CD4-positive, alpha-beta T cell treated with Interleukin-17A for 4 hours (primary cell): ENCODE results near the gene FGF1.
A peak's percentile ranks its signal among the peaks of the same experiment; 100 is the strongest.
"Not testable (repeated sequence)": the region's sequence is repeated elsewhere in the genome, so short reads cannot be mapped to it uniquely, and the experiment has no call there.

Source experiments
- DNase-seq: peaks from one replicate; pipeline ENCODE4 v3.0.0-alpha.2; 2020; ENCODE audit warnings: mixed read lengths

Gene FGF1

DNA sequence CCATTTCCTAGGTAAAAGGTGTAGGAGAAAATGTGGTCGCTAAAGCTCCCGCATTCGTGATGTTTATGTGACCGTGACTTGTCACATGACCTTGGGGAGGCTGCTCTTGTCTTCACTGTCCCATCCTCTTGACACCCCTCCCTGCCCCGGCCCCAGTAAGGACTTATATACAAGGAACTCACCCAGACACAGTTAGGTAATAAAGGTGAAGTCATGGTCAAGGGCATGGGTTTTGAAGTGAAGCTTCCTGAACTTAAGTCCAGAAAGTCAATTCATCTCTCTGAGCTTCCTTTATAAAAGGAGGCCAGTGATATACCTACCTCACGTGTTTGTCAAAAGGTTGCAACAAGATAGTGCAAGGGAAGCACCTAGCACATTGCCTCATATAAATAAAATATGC, 17.6 kb downstream of the FGF1 start:
- no peak for DNase-seq

- no peak for DNase-seq
Observed at GRCh38 chr5:142667831-142668230, 18.1 kb downstream of the FGF1 start.

DNA sequence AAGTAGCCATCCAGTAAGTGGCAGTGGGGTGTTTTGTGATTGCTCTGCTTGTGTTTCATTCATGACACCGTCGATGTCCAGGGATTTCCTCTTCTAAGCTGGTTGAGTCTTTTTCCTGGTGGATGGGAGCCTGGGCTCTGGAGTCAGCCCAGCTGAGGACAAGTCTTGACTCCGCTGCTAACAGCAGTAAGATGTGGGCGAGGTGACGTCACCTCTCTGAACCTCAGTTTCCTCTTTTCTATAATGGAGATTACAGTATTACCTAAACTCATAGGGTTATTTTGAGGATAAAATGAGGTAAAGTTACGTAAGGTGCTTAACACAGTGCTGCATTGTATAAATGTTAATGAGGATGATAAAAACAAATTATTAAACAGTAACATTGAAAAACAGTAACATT, 21.3 kb downstream of the FGF1 start:
- no peak for DNase-seq

DNA sequence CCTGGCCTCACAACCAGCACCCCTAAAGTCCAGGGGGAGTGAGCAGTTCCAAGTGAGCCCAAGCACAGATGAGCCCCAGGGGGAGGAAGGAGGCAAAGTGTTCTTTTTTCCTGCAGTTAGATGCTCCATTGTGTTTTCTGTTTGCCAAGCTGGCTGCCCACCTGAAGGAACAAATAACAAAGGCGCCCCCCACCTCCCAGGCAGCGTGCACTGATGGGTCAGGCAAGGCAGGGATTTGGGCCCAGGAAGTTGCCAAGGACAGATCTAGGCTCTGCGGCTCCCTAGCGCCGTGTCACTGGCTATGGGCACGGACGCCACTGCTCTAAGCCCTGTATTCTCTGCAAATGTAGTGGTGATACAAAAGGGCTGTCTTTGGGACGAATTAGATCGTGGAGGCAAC, 21.8 kb downstream of the FGF1 start:
- DNase-seq: no peak

DNA sequence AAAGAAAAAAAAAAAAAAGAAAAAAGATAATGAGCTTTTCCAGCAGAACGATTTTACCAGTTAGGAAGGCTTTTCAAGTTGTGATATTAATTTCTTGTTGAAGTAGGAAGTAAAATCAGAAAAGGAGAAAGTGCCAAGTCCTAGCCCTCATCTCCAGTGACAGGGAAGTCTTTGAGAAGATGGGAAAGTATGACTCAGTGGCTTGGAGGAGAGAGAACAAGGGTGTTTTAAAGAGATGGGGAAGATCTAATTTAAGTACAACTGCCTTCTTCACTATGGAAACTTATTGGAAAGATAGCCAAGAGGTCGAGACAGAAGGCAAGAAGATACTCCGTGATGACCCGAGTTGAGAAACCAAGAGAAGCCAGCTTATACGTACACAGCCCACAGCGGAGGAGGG, 22.6 kb downstream of the FGF1 start:
- DNase-seq: no peak

GRCh38 chr5:142661957-142662356, 23.9 kb downstream of the FGF1 start:
- no peak for DNase-seq

DNA sequence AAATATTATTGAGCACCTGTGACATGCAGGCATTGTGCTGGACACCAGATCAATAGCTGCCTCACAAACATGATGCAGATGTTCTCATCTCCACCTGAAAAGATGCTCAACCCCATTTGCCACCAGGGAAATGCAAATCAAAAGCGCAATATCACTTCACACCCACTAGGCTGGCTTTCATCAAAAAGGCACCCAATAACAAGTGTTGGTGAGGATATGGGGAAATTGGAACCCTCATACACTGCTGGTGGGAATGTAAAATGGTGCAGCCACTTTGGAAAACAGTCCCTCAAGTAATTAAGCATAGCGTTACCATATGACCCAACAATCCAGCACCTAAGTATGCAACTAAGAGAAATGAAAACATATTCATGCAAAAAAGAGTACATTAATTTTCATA, 24.7 kb downstream of the FGF1 start:
- no peak for DNase-seq

GRCh38 chr5:142660731-142661130, 25.2 kb downstream of the FGF1 start:
- DNase-seq: no peak

DNA sequence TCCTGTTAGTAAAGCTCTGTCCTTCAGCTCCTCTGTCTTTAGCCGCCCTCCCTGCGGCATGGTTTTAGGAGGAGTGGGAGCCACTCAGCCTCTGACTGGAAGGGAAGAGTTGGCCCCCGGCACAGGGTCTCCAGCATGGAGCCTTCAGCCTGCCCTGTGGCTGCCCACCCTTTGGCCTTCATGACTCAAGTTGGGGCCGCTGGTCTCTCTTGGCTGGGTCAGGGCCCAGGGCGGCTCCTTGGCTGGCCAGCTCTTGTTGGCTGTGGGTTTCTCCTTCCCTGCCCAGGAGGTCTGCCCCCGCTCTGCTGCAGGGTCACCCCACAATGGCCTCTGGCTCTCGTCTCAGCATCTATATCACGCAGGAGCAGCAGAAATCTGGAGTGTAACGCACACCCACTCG, 25.7 kb downstream of the FGF1 start:
- no peak for DNase-seq

DNA sequence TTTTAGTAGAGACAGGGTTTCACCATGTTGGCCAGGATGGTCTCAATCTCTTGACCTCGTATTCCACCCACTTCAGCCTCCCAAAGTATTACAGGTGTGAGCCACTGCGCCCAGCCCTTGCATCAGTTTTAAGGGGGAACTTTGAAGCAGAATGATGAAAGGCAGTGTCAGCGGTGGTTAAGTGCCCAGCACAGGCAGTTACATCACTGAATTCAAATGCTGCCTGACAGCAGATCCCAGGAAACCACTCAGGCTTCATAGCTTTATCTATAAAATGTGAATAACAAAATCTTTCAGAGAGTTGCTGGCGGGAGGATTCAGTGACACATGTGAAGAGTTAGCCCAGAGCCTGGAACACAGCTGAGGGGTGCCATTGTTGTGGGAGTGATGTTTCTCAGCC, 26.5 kb downstream of the FGF1 start:
- no peak for DNase-seq

GRCh38 chr5:142658278-142658677, 27.6 kb downstream of the FGF1 start:
- no peak for DNase-seq

DNA sequence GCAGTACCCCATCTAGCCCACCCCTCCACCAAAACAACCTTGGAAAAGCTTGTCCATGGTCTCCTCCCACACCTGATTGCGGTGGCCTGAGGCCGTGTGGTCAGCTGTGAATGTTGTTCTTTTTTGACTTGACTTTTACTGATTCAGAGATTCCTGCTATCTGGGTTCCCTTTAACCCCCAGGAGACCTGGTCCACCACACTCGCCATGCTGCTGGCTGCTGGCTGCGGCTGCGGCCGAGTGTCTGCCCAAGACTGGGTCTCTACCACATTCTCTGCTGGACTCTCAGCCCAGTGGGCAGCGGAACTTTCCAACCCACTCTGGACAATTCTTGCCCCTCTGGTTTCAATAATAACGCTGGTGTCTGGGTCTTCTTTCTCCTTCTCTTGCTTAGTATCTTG, 28.4 kb downstream of the FGF1 start:
- DNase-seq: no peak

GRCh38 chr5:142655339-142656267, 30.3 kb downstream of the FGF1 start:
- DNase-seq: peak; percentile 75

DNA sequence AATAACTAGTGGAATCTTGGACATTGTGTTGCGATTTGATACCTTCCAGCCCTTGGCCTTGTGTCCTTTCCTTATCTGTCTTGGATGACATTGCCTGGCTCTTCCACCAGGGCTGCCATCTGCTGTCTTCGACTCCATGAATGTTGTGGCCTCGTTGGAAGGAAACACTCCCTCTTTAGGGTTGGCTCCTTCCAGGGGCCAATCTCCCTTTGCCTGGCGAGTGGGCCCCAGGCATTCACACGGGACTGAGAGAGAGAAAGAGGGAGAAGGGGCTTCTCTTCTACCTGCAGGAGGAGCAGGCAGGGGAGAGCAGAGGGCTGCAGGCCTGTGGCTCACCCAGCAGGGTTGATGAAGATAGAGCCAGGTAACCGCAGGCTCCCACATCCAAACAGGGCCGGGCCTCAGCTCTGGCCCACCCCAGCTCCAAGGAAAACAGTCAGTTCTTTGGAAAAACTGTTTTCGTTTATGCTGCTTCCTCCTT, 31.3 kb downstream of the FGF1 start:
- no peak for DNase-seq

GRCh38 chr5:142653321-142653720, 32.6 kb downstream of the FGF1 start:
- no peak for DNase-seq

GRCh38 chr5:142652563-142652962, 33.3 kb downstream of the FGF1 start:
- no peak for DNase-seq

GRCh38 chr5:142650881-142651280, 35.0 kb downstream of the FGF1 start:
- no peak for DNase-seq

GRCh38 chr5:142650060-142650459, 35.8 kb downstream of the FGF1 start:
- no peak for DNase-seq

- DNase-seq: not testable (repeated sequence)
Observed at GRCh38 chr5:142648108-142648507, 37.8 kb downstream of the FGF1 start.

DNA sequence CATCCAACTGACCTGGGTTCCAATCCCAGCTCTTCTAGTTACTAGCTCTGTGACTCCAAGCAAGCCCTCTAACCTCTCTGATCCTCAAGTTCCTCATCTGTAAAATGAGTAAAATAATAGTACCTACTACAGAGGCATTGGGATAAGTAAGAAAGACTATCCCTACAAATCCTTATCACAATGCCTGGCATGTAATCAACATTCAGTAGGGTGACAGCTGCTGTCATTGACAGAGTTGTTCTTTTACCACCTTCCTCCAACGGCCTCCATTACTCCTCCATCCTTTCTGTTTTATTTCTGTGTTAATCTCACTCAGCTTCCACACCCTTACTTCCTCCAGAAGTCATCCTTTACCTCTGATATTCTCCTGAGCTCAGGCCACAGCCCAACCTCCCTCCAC, 40.4 kb downstream of the FGF1 start:
- no peak for DNase-seq

DNA sequence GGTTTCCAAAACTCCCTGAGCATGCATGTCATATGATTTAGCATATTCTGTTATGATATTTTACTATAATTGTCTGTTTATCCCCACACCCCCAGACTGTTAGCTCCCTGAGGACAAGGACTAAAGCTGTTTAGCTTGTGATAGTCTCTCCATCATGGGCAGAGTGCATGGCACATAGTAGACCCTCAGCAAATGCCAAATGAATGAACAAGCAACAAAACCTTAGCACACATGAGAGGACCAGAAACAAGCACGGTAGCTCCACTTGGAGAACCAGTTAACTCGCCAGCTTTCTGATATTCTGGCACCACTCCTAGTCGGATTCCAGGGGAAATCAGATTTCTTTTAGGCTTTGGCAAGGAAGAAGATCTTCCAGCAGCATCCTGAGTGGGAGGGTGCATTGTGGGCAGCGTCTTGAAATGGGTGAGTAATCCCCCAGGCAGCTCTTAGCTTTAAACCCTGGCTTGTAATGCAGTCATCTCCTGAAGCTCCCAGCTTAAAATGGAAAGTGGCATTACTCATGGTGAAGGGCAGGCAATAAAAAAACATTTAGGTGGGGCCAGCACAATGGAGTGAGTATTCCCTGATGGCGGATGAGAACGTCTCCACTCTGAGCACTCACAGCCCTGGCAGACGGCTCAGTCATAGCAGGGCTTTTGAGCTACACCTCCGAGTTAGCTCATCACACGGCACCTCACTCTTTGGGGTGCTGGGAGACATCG, 41.1 kb downstream of the FGF1 start:
- no peak for DNase-seq

GRCh38 chr5:142644127-142644526, 41.8 kb downstream of the FGF1 start:
- no peak for DNase-seq

GRCh38 chr5:142643634-142644033, 42.3 kb downstream of the FGF1 start:
- no peak for DNase-seq

DNA sequence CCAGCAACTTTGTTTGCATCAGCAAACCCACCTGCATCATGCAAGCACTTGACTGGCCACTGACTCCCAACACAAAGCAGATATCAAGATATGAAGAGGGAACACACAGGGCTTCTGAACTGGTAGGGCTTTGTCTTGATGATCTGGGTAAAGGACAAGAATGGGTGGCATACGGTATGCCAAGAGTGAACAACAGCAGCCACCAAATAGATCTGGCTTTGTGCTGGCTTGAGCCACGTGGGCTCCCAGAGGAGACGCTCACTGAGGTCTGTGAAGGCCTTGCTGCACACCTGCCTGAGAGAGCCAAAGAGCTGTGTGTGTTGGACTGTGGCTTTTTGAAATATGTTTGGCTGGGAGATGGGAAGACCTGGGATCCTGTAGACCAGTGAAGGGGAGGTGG, 43.5 kb downstream of the FGF1 start:
- DNase-seq: no peak
